SU-DHL-6 (cell line): ENCODE results near the gene KPNA5.

Source experiments
- EZH2phosphoT487 ChIP-seq: fragments of 200-600 bp; sonication (generic), shearing (Covaris generic); conservative IDR thresholded peaks from 2 replicates; pipeline ENCODE4 v1.6.1; 2018; ENCODE audit warnings: mild to moderate bottlenecking, antibody characterized with exemption, low read length, moderate library complexity, mixed read lengths
- TF ChIP-seq, protein P1 (sequence below): fragments of 200-600 bp; sonication (generic); IDR thresholded peaks from one replicate; pipeline ENCODE4 v1.5.1; 2017; ENCODE audit warnings: antibody characterized with exemption, mild to moderate bottlenecking, low read length, moderate library complexity; ENCODE audit not compliant: insufficient read depth, poor library complexity, severe bottlenecking

DNA sequence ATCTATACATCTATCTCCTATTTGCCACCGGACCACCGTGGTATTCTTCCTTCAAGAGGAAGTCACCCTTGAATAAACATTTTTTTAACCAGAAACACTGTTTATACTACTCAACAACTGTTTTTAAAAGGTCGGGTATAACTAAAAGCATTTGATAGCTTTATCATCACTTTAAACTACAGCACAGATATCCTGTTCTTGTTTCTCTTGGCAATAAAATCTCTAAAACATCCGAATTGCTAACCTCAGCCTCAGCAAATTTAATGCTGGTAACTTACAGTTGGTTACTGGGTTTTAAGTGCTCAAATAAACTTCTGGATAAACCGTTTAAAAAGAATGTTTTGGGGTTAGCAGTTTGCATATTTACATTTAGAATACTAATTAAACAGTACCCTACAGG, 32.9 kb upstream of the KPNA5 start:
- TF ChIP-seq, protein P1, sequence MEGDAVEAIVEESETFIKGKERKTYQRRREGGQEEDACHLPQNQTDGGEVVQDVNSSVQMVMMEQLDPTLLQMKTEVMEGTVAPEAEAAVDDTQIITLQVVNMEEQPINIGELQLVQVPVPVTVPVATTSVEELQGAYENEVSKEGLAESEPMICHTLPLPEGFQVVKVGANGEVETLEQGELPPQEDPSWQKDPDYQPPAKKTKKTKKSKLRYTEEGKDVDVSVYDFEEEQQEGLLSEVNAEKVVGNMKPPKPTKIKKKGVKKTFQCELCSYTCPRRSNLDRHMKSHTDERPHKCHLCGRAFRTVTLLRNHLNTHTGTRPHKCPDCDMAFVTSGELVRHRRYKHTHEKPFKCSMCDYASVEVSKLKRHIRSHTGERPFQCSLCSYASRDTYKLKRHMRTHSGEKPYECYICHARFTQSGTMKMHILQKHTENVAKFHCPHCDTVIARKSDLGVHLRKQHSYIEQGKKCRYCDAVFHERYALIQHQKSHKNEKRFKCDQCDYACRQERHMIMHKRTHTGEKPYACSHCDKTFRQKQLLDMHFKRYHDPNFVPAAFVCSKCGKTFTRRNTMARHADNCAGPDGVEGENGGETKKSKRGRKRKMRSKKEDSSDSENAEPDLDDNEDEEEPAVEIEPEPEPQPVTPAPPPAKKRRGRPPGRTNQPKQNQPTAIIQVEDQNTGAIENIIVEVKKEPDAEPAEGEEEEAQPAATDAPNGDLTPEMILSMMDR: no peak
- TF ChIP-seq EZH2phosphoT487: no peak
